ENCODE measurements around the gene EFCAB6. TPM values are rescaled to one million over a fixed set of nuclear protein-coding genes. Genes with fewer than 3 reads are reported as not detected.

Gene EFCAB6
- total and polyA plus RNA-seq, 7 donors, result 0.45 to 5.7 (median 1.8) TPM

DNA sequence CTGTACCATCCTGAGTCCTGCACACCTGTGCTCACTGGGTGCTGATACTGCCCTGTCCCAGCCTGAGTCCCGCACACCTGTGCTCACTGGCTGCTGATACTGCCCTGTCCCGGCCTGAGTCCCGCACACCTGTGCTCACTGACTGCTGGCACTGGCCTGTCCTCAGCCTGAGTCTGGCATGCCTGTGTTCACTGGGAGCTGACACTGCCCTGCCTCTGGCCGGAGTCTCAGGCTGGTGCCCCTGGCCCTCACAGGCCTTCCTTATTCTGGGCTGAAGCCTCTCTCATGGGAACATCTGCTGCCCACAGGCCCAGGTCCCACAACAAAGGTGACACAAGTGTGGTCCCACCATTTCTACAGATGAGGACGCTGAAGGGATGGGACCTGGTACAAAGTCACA is 285.2 kb downstream of the EFCAB6 start:
- H3K27me3 ChIP-seq, result peaks cover 0 to 3% (median 0%) of the 10 kb centered on the region in 3 donors
- H3K27ac ChIP-seq, result no peak overlapping the region
- H3K36me3 ChIP-seq, result no peaks in the 10 kb centered on the region
- intact Hi-C loops (cut with DNase I), result no loop called here
- TF ChIP-seq POLR2AphosphoS5 (IDR thresholded peaks at IDR 0.05) (no peak), EP300 (IDR thresholded peaks at IDR 0.05) (no peak), POLR2A (IDR thresholded peaks at IDR 0.05) (no peak)
- TF ChIP-seq, protein P1, sequence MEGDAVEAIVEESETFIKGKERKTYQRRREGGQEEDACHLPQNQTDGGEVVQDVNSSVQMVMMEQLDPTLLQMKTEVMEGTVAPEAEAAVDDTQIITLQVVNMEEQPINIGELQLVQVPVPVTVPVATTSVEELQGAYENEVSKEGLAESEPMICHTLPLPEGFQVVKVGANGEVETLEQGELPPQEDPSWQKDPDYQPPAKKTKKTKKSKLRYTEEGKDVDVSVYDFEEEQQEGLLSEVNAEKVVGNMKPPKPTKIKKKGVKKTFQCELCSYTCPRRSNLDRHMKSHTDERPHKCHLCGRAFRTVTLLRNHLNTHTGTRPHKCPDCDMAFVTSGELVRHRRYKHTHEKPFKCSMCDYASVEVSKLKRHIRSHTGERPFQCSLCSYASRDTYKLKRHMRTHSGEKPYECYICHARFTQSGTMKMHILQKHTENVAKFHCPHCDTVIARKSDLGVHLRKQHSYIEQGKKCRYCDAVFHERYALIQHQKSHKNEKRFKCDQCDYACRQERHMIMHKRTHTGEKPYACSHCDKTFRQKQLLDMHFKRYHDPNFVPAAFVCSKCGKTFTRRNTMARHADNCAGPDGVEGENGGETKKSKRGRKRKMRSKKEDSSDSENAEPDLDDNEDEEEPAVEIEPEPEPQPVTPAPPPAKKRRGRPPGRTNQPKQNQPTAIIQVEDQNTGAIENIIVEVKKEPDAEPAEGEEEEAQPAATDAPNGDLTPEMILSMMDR (IDR thresholded peaks at IDR 0.05), result no peak
- DNase-seq, result peak; percentile 58
- H3K4me1 ChIP-seq, result no peaks in the 10 kb centered on the region
- H3K4me3 ChIP-seq, result no peak overlapping the region
- WGBS, 2 donors, result 77 to 83% methylated on average over 5 of the region's 5 CpGs
- H3K9me3 ChIP-seq, result no peaks in the 10 kb centered on the region

DNA sequence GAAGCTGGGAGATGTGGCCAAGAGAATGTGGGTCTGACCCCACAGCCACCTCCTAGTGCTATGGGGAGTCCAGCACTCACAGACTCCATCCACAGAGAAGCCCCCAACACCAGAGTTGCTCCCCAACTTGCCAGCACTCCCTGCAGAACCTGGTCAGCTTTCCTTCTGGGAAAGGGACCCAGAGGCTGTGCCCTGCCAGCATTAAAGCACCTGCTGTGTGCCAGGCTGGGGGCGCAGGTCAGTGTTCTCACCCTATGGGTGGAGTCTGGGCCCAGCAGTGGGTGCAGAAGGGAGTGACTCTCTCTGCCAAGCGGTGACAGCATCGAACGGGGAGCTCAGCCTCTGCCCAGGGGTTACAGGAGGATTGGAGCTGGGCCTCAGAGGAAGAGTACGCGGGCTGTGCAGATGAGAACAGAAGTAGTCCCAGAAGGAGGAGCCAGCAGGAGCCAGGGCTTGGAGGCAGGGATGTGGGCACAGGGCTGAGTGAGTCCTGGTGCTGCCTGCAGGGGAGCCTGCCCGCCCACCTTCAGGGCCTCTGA is 285.9 kb downstream of the EFCAB6 start:
- no peaks in the 10 kb centered on the region for H3K36me3 ChIP-seq
- WGBS, 2 donors, result 76 to 87% methylated on average over 7 of the region's 7 CpGs
- no peaks in the 10 kb centered on the region for H3K9me3 ChIP-seq
- H3K27ac ChIP-seq, result no peak overlapping the region
- no peaks in the 10 kb centered on the region for H3K4me1 ChIP-seq
- peaks cover 0 to 10% (median 2%) of the 10 kb centered on the region in 3 donors for H3K27me3 ChIP-seq
- H3K4me3 ChIP-seq, result no peak overlapping the region
- TF ChIP-seq, protein P1 (IDR thresholded peaks at IDR 0.05), result no peak
- TF ChIP-seq POLR2A (IDR thresholded peaks at IDR 0.05), result no peak
- no peak for TF ChIP-seq EP300 (IDR thresholded peaks at IDR 0.05)
- no peak for TF ChIP-seq POLR2AphosphoS5 (IDR thresholded peaks at IDR 0.05)
- intact Hi-C loops (cut with DNase I), result no loop called here
- DNase-seq, result peak; percentile 41

DNA sequence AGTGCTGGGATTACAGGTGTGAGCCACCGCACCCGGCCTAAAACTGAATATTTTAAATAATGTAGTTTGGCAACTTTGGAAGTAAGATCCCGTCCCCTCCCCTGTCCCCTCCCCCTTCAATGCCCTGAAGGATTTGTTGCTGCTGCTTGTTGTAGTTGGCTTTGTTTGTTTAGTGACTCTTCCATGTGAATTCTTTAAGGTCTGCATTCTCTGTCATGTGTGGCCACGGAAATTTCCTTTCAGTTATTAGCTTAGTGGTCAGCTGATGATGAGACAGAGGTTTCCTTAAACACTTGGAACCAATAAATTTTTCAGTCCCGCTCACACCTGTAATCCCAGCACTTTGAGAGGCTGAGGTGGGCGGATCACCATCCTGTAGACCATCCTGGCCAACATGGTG is 290.4 kb downstream of the EFCAB6 start:
- no peak overlapping the region for H3K27ac ChIP-seq
- H3K27me3 ChIP-seq, result peaks cover 0 to 29% (median 2%) of the 10 kb centered on the region in 3 donors
- no peaks in the 10 kb centered on the region for H3K9me3 ChIP-seq
- DNase-seq, result no peak
- TF ChIP-seq POLR2AphosphoS5 (IDR thresholded peaks at IDR 0.05) (no peak), EP300 (IDR thresholded peaks at IDR 0.05) (no peak), POLR2A (IDR thresholded peaks at IDR 0.05) (no peak)
- TF ChIP-seq, protein P1 (IDR thresholded peaks at IDR 0.05), result no peak
- no peaks in the 10 kb centered on the region for H3K36me3 ChIP-seq
- no peaks in the 10 kb centered on the region for H3K4me1 ChIP-seq
- intact Hi-C loops (cut with DNase I), result no loop called here
- 62 to 82% methylated on average over 6 of the region's 6 CpGs for WGBS, 2 donors
- no peak overlapping the region for H3K4me3 ChIP-seq

DNA sequence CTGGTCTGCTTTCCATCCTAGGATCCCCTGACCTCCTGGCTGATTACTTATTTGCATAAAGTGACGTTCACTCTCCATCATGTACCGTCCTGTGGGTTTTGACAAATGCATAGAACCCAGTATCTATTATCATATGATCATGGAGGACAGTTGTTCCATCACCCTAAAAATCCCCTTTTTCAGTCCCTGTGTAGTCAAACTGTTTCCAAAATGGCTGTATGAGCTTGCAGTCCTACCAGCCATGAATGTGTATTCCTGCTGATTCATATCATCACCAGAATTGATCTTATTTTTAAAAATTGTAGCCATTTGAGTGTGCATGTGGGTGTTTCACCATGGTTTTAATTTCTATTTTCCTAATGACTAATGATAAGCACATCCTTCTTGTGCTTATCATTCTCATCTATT is 291.5 kb downstream of the EFCAB6 start:
- no peak for DNase-seq

More for the DNA sequence above, 291.5 kb downstream of the EFCAB6 start:
- 47 to 51% methylated on average over 2 of the region's 2 CpGs for WGBS, 2 donors
- Histone ChIP-seq H3K36me3 (no peaks in the 10 kb centered on the region), H3K9me3 (no peaks in the 10 kb centered on the region), H3K27ac (no peak overlapping the region), H3K4me1 (no peaks in the 10 kb centered on the region), H3K27me3 (peaks cover 0 to 29% (median 2%) of the 10 kb centered on the region in 3 donors), H3K4me3 (no peak overlapping the region)
- TF ChIP-seq, protein P1 (IDR thresholded peaks at IDR 0.05), result no peak
- intact Hi-C loops (cut with DNase I), result no loop called here
